Natural killer cell treated with Interleukin-12 subunit alpha and Interleukin-12 subunit beta and Interleukin-15 and Interleukin-18, amount 100 ng/mL, for 72 hours (primary cell): ENCODE results near the gene SPATS1. TPM values are rescaled to one million over a fixed set of nuclear protein-coding genes. Genes with fewer than 3 reads are reported as not detected.
"Not testable (repeated sequence)": the region's sequence is repeated elsewhere in the genome, so short reads cannot be mapped to it uniquely, and the experiment has no call there.

ENCODE experiments used
- ATAC-seq, 2 donors: fragments of 150-1000 bp; cut with Tn5 transposase in 1 of 2; sonication (Bioruptor Pico), chemical (Tn5 transposase) in 1 of 2; 2 replicates each; pipeline ENCODE4 v1.10.0; 2021
- DNase-seq: peaks from one replicate; pipeline ENCODE4 v3.0.0; 2022; ENCODE audit warnings: low spot score
- H3K27ac Mint-ChIP-seq, 2 donors: 1 replicate in 1 of 2; 2 replicates in 1 of 2; pipeline ENCODE4 v1.8.0; 2022; ENCODE audit warnings: mixed read lengths in 2 of 2, mild to moderate bottlenecking in 1 of 2, moderate library complexity in 1 of 2
- H3K27me3 Mint-ChIP-seq, 2 donors: 1 replicate in 1 of 2; 2 replicates in 1 of 2; pipeline ENCODE4 v1.8.0; 2022; ENCODE audit warnings: mixed read lengths in 2 of 2
- H3K36me3 Mint-ChIP-seq: one replicate; pipeline ENCODE4 v1.8.0; 2022; ENCODE audit warnings: mixed read lengths
- H3K4me1 Mint-ChIP-seq, 2 donors: 1 replicate in 1 of 2; 2 replicates in 1 of 2; pipeline ENCODE4 v1.8.0; 2022; ENCODE audit warnings: low read depth in 2 of 2, mixed read lengths in 2 of 2, mild to moderate bottlenecking in 1 of 2
- H3K4me3 Mint-ChIP-seq: one replicate; pipeline ENCODE4 v1.8.0; 2022; ENCODE audit warnings: mixed read lengths
- H3K9me3 Mint-ChIP-seq: 2 replicates; pipeline ENCODE4 v1.8.0; 2022; ENCODE audit warnings: mixed read lengths
- total RNA-seq, 2 donors: library from RNA; stranded (reverse); gene quantifications; one replicate each; pipeline ENCODE4 v1.2.3, GENCODE V29; 2022

The SPATS1 gene
- total RNA-seq, 2 donors from 2014 or later: not detected

- Mint-ChIP-seq H3K4me3 (no peak overlapping the region), H3K4me1 (peaks cover 9 to 19% of the 10 kb centered on the region in 2 donors)
- ATAC-seq: no peak
Measured at GRCh38 chr6:44316481-44316880, 26.0 kb upstream of the SPATS1 start.

GRCh38 chr6:44317136-44317631 is 25.3 kb upstream of the SPATS1 start:
- peaks cover 2 to 12% of the 10 kb centered on the region in 2 donors for H3K4me1 Mint-ChIP-seq
- not testable (repeated sequence) for DNase-seq, ATAC-seq, H3K9me3 Mint-ChIP-seq, H3K36me3 Mint-ChIP-seq, H3K4me3 Mint-ChIP-seq, H3K27ac Mint-ChIP-seq
- H3K27me3 Mint-ChIP-seq: peaks cover 18 to 32% of the 10 kb centered on the region in 2 donors

More at GRCh38 chr6:44316481-44316880, 26.0 kb upstream of the SPATS1 start:
- Mint-ChIP-seq H3K27me3 (peaks cover 18 to 32% of the 10 kb centered on the region in 2 donors), H3K9me3 (no peaks in the 10 kb centered on the region), H3K27ac (no peak overlapping the region), H3K36me3 (no peaks in the 10 kb centered on the region)
- DNase-seq: no peak

- Mint-ChIP-seq H3K4me1 (no peaks in the 10 kb centered on the region), H3K9me3 (no peaks in the 10 kb centered on the region), H3K36me3 (no peaks in the 10 kb centered on the region), H3K27ac (no peak overlapping the region), H3K4me3 (no peak overlapping the region), H3K27me3 (peaks cover 18 to 32% of the 10 kb centered on the region in 2 donors)
- ATAC-seq (no peak), DNase-seq (no peak)
Measured at GRCh38 chr6:44321210-44321609, 21.2 kb upstream of the SPATS1 start.

- ATAC-seq: no peak
- no peaks in the 10 kb centered on the region for H3K4me1 Mint-ChIP-seq
Measured at GRCh38 chr6:44327096-44327495, 15.4 kb upstream of the SPATS1 start.

GRCh38 chr6:44327760-44328159 is 14.7 kb upstream of the SPATS1 start:
- Mint-ChIP-seq H3K27ac (no peak overlapping the region), H3K4me3 (no peak overlapping the region), H3K36me3 (no peaks in the 10 kb centered on the region), H3K4me1 (no peaks in the 10 kb centered on the region), H3K27me3 (peaks cover 23 to 32% of the 10 kb centered on the region in 2 donors), H3K9me3 (no peaks in the 10 kb centered on the region)
- DNase-seq: no peak
- ATAC-seq: no peak

More at GRCh38 chr6:44327096-44327495, 15.4 kb upstream of the SPATS1 start:
- H3K4me3 Mint-ChIP-seq: no peak overlapping the region
- no peak overlapping the region for H3K27ac Mint-ChIP-seq
- DNase-seq: no peak
- H3K36me3 Mint-ChIP-seq: no peaks in the 10 kb centered on the region
- no peaks in the 10 kb centered on the region for H3K9me3 Mint-ChIP-seq
- H3K27me3 Mint-ChIP-seq: peaks cover 21 to 26% of the 10 kb centered on the region in 2 donors

- H3K36me3 Mint-ChIP-seq, DNase-seq, H3K4me3 Mint-ChIP-seq, H3K27ac Mint-ChIP-seq, H3K4me1 Mint-ChIP-seq, ATAC-seq, H3K9me3 Mint-ChIP-seq: not testable (repeated sequence)
- H3K27me3 Mint-ChIP-seq: peaks cover 23 to 37% of the 10 kb centered on the region in 2 donors
Measured at GRCh38 chr6:44328203-44328602, 14.2 kb upstream of the SPATS1 start.

GRCh38 chr6:44329858-44330257 is 12.6 kb upstream of the SPATS1 start:
- Mint-ChIP-seq H3K27ac (no peak overlapping the region), H3K36me3 (no peaks in the 10 kb centered on the region), H3K9me3 (no peaks in the 10 kb centered on the region), H3K4me3 (no peak overlapping the region), H3K27me3 (peaks cover 23 to 44% of the 10 kb centered on the region in 2 donors), H3K4me1 (no peaks in the 10 kb centered on the region)
- ATAC-seq (no peak), DNase-seq (no peak)

GRCh38 chr6:44332585-44332984 is 9.9 kb upstream of the SPATS1 start:
- no peak for ATAC-seq
- Mint-ChIP-seq H3K4me3 (no peak overlapping the region), H3K27ac (no peak overlapping the region), H3K9me3 (no peaks in the 10 kb centered on the region), H3K27me3 (peaks cover 25 to 50% of the 10 kb centered on the region in 2 donors), H3K36me3 (no peaks in the 10 kb centered on the region), H3K4me1 (no peaks in the 10 kb centered on the region)
- no peak for DNase-seq

- Mint-ChIP-seq H3K27ac (no peak overlapping the region), H3K4me1 (no peaks in the 10 kb centered on the region), H3K4me3 (no peak overlapping the region), H3K36me3 (no peaks in the 10 kb centered on the region), H3K9me3 (no peaks in the 10 kb centered on the region), H3K27me3 (peaks cover 21 to 44% of the 10 kb centered on the region in 2 donors)
- ATAC-seq: no peak
- DNase-seq: no peak
Measured at GRCh38 chr6:44333273-44333919, 9.1 kb upstream of the SPATS1 start.

- Mint-ChIP-seq H3K27ac (no peak overlapping the region), H3K27me3 (peaks cover 18 to 44% of the 10 kb centered on the region in 2 donors), H3K9me3 (no peaks in the 10 kb centered on the region), H3K4me1 (no peaks in the 10 kb centered on the region), H3K36me3 (no peaks in the 10 kb centered on the region), H3K4me3 (no peak overlapping the region)
- DNase-seq: no peak
- no peak for ATAC-seq
Measured at GRCh38 chr6:44333942-44334341, 8.5 kb upstream of the SPATS1 start.

GRCh38 chr6:44335631-44336030 is 6.8 kb upstream of the SPATS1 start:
- DNase-seq (no peak), ATAC-seq (no peak)
- H3K27ac Mint-ChIP-seq: no peak overlapping the region
- H3K27me3 Mint-ChIP-seq: peaks cover 7 to 28% of the 10 kb centered on the region in 2 donors
- no peak overlapping the region for H3K4me3 Mint-ChIP-seq
- no peaks in the 10 kb centered on the region for H3K4me1 Mint-ChIP-seq
- no peaks in the 10 kb centered on the region for H3K9me3 Mint-ChIP-seq
- no peaks in the 10 kb centered on the region for H3K36me3 Mint-ChIP-seq

GRCh38 chr6:44338228-44339122 is 4.0 kb upstream of the SPATS1 start:
- ATAC-seq: peak; percentile 69 to 79
- Mint-ChIP-seq H3K4me3 (no peak overlapping the region), H3K27ac (no peak overlapping the region), H3K9me3 (no peaks in the 10 kb centered on the region), H3K27me3 (peaks cover 17 to 28% of the 10 kb centered on the region in 2 donors), H3K36me3 (no peaks in the 10 kb centered on the region), H3K4me1 (no peaks in the 10 kb centered on the region)
- DNase-seq: peak; percentile 66

GRCh38 chr6:44339301-44339700 is 3.1 kb upstream of the SPATS1 start:
- DNase-seq: no peak
- no peak overlapping the region for H3K4me3 Mint-ChIP-seq
- H3K4me1 Mint-ChIP-seq: no peaks in the 10 kb centered on the region
- H3K36me3 Mint-ChIP-seq: no peaks in the 10 kb centered on the region
- H3K9me3 Mint-ChIP-seq: no peaks in the 10 kb centered on the region
- no peak overlapping the region for H3K27ac Mint-ChIP-seq
- no peak for ATAC-seq
- peaks cover 24 to 31% of the 10 kb centered on the region in 2 donors for H3K27me3 Mint-ChIP-seq
